Smooth muscle cell (in vitro differentiated cells): ENCODE results near the gene SPOCK2. TPM values are rescaled to one million over a fixed set of nuclear protein-coding genes. Genes with fewer than 3 reads are reported as not detected.

Experiments
- DNase-seq: peaks from one replicate; lab custom pipeline; 2025; ENCODE audit not compliant: unreplicated experiment; lab: John Stamatoyannopoulos, UW
- H2AFZ ChIP-seq: fragments of 200-600 bp; sonication (generic); 2 replicates; pipeline ENCODE4 v1.6.0; 2016; ENCODE audit warnings: antibody characterized with exemption, low read depth, mild to moderate bottlenecking
- H3F3A ChIP-seq: fragments of 200-600 bp; sonication (generic); 2 replicates; pipeline ENCODE4 v1.6.0; 2017; ENCODE audit warnings: antibody characterized with exemption, low read depth
- H3K27ac ChIP-seq: fragments of 200-600 bp; sonication (generic); 2 replicates; pipeline ENCODE4 v1.5.1; 2016; ENCODE audit warnings: low read depth, mild to moderate bottlenecking
- H3K27me3 ChIP-seq: fragments of 200-600 bp; sonication (generic); 2 replicates; pipeline ENCODE4 v1.6.1; 2016; ENCODE audit warnings: low read depth, mild to moderate bottlenecking
- H3K36me3 ChIP-seq: fragments of 200-600 bp; sonication (generic); 2 replicates; pipeline ENCODE4 v1.5.1; 2016; ENCODE audit warnings: low read depth
- H3K4me1 ChIP-seq: fragments of 200-600 bp; sonication (generic); 2 replicates; pipeline ENCODE4 v1.5.1; 2016; ENCODE audit warnings: low read depth
- H3K4me2 ChIP-seq: fragments of 200-600 bp; sonication (generic); 2 replicates; pipeline ENCODE4 v1.6.0; 2016; ENCODE audit warnings: mild to moderate bottlenecking
- H3K4me3 ChIP-seq: fragments of 200-600 bp; sonication (generic); 2 replicates; pipeline ENCODE4 v1.5.1; 2016; ENCODE audit warnings: mild to moderate bottlenecking
- H3K79me2 ChIP-seq: fragments of 200-600 bp; sonication (generic); 2 replicates; pipeline ENCODE4 v1.6.0; 2016; ENCODE audit warnings: low read depth, mild to moderate bottlenecking
- H3K9ac ChIP-seq: fragments of 200-600 bp; sonication (generic); 2 replicates; pipeline ENCODE4 v1.6.0; 2016; ENCODE audit warnings: low read depth
- H3K9me3 ChIP-seq: fragments of 200-600 bp; sonication (generic); replicated peaks from 2 replicates; pipeline ENCODE4 v1.5.1; 2016; ENCODE audit warnings: low read depth
- H4K20me1 ChIP-seq: fragments of 200-600 bp; sonication (generic); 2 replicates; pipeline ENCODE4 v1.6.0; 2016; ENCODE audit warnings: low read depth
- WGBS: methylation state at CpG from one replicate; pipeline ENCODE4 v1.1.7; 2016; ENCODE audit warnings: low lambda C conversion rate; 5-methylcytosine and 5-hydroxymethylcytosine counted together
- polyA plus RNA-seq: library from polyadenylated mRNA; unstranded; fragments of >200 nt; fragmentation: Nextera tagmentation; extraction: Ambion mirVana; gene quantifications from 2 replicates; pipeline ENCODE4 v1.2.1, GENCODE V29; 2016
- total RNA-seq: library from RNA; depleted of rRNA; stranded (reverse); fragments of >200 nt; gene quantifications from 2 replicates; pipeline ENCODE4 v1.2.3, GENCODE V29; 2014
- TF ChIP-seq, protein P1 (sequence below): fragments of 200-600 bp; sonication (generic); IDR thresholded peaks from 2 replicates; pipeline ENCODE4 v1.5.1; 2017; ENCODE audit warnings: borderline replicate concordance, mild to moderate bottlenecking, antibody characterized with exemption; ENCODE audit not compliant: insufficient read depth, poor library complexity, severe bottlenecking

SPOCK2 gene
- total and polyA plus RNA-seq, 2 experiments from 2014 or later = 1.1 TPM; not detected in 1

DNA sequence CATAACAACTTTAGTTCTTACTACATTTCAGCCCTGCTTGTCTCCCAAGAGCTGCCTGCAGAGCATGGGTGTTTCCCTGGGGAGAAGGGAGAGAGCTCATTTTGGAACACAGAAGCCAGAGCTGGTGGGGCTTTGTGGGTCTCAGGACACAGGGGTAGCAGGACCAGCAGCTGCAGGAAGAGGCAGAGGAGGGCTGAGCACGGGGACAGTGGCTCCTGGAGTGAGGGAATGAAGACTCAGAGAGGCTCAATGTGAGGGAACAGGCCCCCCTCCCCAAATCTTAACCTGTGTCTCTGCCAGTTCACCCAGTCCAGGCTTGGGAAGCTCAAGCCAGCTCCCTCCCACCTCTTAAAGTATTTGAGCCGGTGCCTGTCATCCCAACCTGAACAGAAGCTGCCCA, 74.2 kb downstream of the SPOCK2 start:
- Histone ChIP-seq H3K4me1 (peaks cover 12% of the 10 kb centered on the region), H3F3A (peaks cover 9% of the 10 kb centered on the region), H3K4me2 (no peak overlapping the region), H3K27ac (no peak overlapping the region), H3K27me3 (no peaks in the 10 kb centered on the region), H3K79me2 (no peaks in the 10 kb centered on the region), H4K20me1 (no peaks in the 10 kb centered on the region), H3K36me3 (no peaks in the 10 kb centered on the region), H3K9ac (no peak overlapping the region), H3K9me3 (no peaks in the 10 kb centered on the region), H2AFZ (no peak overlapping the region), H3K4me3 (no peak overlapping the region)
- WGBS = 73% methylated on average over 2 of the region's 2 CpGs
- TF ChIP-seq, protein P1, sequence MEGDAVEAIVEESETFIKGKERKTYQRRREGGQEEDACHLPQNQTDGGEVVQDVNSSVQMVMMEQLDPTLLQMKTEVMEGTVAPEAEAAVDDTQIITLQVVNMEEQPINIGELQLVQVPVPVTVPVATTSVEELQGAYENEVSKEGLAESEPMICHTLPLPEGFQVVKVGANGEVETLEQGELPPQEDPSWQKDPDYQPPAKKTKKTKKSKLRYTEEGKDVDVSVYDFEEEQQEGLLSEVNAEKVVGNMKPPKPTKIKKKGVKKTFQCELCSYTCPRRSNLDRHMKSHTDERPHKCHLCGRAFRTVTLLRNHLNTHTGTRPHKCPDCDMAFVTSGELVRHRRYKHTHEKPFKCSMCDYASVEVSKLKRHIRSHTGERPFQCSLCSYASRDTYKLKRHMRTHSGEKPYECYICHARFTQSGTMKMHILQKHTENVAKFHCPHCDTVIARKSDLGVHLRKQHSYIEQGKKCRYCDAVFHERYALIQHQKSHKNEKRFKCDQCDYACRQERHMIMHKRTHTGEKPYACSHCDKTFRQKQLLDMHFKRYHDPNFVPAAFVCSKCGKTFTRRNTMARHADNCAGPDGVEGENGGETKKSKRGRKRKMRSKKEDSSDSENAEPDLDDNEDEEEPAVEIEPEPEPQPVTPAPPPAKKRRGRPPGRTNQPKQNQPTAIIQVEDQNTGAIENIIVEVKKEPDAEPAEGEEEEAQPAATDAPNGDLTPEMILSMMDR = no peak
- no peak for DNase-seq

DNA sequence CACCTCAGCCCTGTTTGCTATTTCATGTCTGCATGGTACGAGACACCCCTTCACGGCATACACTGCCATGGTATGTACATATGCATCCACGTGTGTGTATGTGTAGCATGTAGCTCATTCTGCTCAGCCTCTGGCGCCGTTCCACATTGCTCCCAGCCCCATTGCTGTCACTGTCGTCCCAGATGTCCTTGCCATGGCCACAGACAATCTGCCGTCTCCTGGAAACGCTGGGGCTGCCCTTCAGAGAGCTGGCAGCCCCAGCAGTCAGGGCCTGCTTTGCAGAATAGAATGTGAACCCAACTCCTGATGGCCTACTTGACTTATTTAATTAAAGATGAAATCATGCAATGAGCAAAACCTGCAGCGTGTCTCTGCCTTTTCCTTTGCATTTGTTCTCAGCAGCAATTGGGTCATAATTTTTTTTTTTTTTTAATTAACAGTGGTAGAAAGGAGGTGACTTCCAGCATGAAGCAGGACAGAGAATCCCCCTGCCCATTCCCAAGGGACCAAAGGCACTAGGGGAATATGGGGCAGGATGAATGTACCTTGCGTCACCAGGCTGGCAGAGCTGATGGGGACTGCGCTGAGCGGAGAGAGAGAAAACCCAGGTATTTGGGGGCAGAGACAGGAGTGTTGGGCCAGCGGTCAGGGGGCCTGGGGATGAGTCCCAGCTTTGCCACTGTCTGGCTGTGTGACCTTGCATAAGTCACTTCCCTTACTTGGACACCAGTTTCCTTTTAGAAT, 75.0 kb downstream of the SPOCK2 start:
- no peaks in the 10 kb centered on the region for H3K27me3 ChIP-seq
- no peak overlapping the region for H2AFZ ChIP-seq
- no peak overlapping the region for H3K9ac ChIP-seq
- TF ChIP-seq, protein P1 = no peak
- no peak overlapping the region for H3K27ac ChIP-seq
- no peaks in the 10 kb centered on the region for H3K36me3 ChIP-seq
- peaks cover 12% of the 10 kb centered on the region for H3K4me1 ChIP-seq
- 91% methylated on average over 13 of the region's 13 CpGs for WGBS
- no peaks in the 10 kb centered on the region for H3K79me2 ChIP-seq
- H3K4me2 ChIP-seq = no peak overlapping the region
- H3K9me3 ChIP-seq = no peaks in the 10 kb centered on the region
- H3K4me3 ChIP-seq = no peak overlapping the region
- no peak for DNase-seq
- no peaks in the 10 kb centered on the region for H4K20me1 ChIP-seq
- H3F3A ChIP-seq = peaks cover 9% of the 10 kb centered on the region

DNA sequence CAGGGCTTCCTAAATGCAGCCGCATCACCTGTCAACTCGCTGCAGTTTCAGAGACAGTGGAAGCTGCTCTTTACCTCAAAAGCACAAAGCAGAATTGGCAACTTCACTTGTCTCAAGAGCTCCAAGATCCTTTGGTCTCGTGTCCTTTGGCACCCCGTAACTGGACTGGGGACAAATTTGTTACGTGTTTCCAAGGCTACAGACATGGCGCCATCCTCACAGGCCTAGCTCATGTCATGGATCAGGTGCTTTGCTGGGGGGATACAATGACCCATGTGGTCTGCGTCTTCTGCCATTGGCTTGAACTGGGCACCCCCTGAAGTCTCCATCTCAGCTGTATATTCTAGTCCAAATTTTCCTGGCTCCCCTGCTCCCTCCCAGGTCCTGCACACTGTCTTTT, 75.6 kb downstream of the SPOCK2 start:
- no peaks in the 10 kb centered on the region for H3K27me3 ChIP-seq
- no peaks in the 10 kb centered on the region for H3K79me2 ChIP-seq
- no peak overlapping the region for H3K4me3 ChIP-seq
- 92% methylated on average over 7 of the region's 7 CpGs for WGBS
- H2AFZ ChIP-seq = no peak overlapping the region
- peaks cover 9% of the 10 kb centered on the region for H3F3A ChIP-seq
- H3K9ac ChIP-seq = no peak overlapping the region
- no peaks in the 10 kb centered on the region for H4K20me1 ChIP-seq
- TF ChIP-seq, protein P1 = no peak
- no peak overlapping the region for H3K4me2 ChIP-seq
- peaks cover 7% of the 10 kb centered on the region for H3K4me1 ChIP-seq
- H3K9me3 ChIP-seq = no peaks in the 10 kb centered on the region
- no peak overlapping the region for H3K27ac ChIP-seq
- no peak for DNase-seq
- no peaks in the 10 kb centered on the region for H3K36me3 ChIP-seq
